ENCODE measurements around the gene ASB16.

DNA sequence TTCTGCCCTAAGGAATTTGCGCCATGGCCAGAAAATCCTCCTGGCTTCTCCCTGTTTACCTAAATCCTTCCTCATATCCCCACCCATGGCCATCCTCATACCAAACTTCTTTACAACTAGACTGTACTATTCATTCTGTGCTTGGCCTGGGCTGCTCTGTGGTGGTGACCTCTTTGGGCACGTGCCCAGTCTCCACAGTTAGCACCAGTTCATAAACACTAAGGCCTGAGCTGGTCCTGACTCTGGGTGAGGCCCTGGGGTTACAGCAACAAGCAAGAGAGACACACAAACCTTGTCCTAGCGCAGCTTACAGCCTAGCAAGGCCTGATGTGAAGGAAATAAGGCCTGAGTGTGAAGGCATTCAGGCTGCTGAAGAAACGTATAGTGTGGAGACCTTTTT lies 32.3 kb downstream of the ASB16 start:
- TF ChIP-seq POLR2AphosphoS5 (IDR thresholded peaks at IDR 0.05; ENCODE audit: low read depth, low read length) (no peak), POLR2A (IDR thresholded peaks at IDR 0.05; ENCODE audit: low read depth, low read length) (no peak)
